HepG2 (cell line): Measurements from ENCODE around the gene DMKN. TPM values are rescaled to one million over a fixed set of nuclear protein-coding genes. Genes with fewer than 3 reads are reported as not detected.
A peak's percentile ranks its signal among the peaks of the same experiment; 100 is the strongest.

Source experiments
- ASH2L ChIP-seq: fragments of 300-600, 200-600 bp; sonication (generic); IDR thresholded peaks from 2 replicates; pipeline ENCODE4 v1.7.0; 2017; ENCODE audit warnings: low read depth, mild to moderate bottlenecking, moderate library complexity, mixed read lengths, low read length; ENCODE audit not compliant: insufficient read length
- CBX5 ChIP-seq: sonication (generic); formaldehyde crosslinking; IDR thresholded peaks from 2 replicates; pipeline ENCODE4 v1.4.0; 2020; ENCODE audit warnings: missing genetic modification reagents, borderline replicate concordance
- CEBPB ChIP-seq: IDR thresholded peaks from 2 replicates; pipeline ENCODE4 v1.6.1; 2011; ENCODE audit warnings: low read depth, low read length, improper control_type of control experiment, borderline replicate concordance
- ETV6 ChIP-seq: sonication (generic); formaldehyde crosslinking; conservative IDR thresholded peaks from 2 replicates; pipeline ENCODE4 v1.4.0; 2020; ENCODE audit warnings: missing genetic modification reagents
- FOSL1 ChIP-seq: sonication (generic); formaldehyde crosslinking; IDR thresholded peaks from 2 replicates; pipeline ENCODE4 v1.9.0; 2021; ENCODE audit warnings: missing genetic modification reagents, borderline replicate concordance
- GPN1 ChIP-seq: sonication (generic); formaldehyde crosslinking; IDR thresholded peaks from 2 replicates; pipeline ENCODE4 v1.5.1; 2020; ENCODE audit warnings: missing genetic modification reagents, borderline replicate concordance
- HCFC1 ChIP-seq: fragments of 150-350 bp; IDR thresholded peaks from 2 replicates; pipeline ENCODE4 v1.6.1; 2014; ENCODE audit warnings: low read depth, low read length
- HNRNPK ChIP-seq: fragments of 200-400 bp; formaldehyde crosslinking; IDR thresholded peaks from 2 replicates; pipeline ENCODE4 v1.6.1; 2018; ENCODE audit warnings: low read length, low read depth, moderate library complexity, mild to moderate bottlenecking; ENCODE audit not compliant: poor library complexity, severe bottlenecking
- HOXA3 ChIP-seq: sonication (generic); formaldehyde crosslinking; IDR thresholded peaks from 2 replicates; pipeline ENCODE4 v1.5.0; 2020; ENCODE audit warnings: missing genetic modification reagents
- KLF15 ChIP-seq: sonication (generic); formaldehyde crosslinking; IDR thresholded peaks from 2 replicates; pipeline ENCODE4 v1.8.1; 2023; ENCODE audit warnings: borderline replicate concordance, mild to moderate bottlenecking, inconsistent platforms, missing genetic modification reagents, mixed read lengths
- KMT2B ChIP-seq: IDR thresholded peaks from 2 replicates; pipeline ENCODE4 v1.6.1; 2016; ENCODE audit warnings: missing genetic modification reagents, missing compliant biosample characterization
- MIER2 ChIP-seq: IDR thresholded peaks from 2 replicates; pipeline ENCODE4 v1.6.1; 2016; ENCODE audit warnings: missing biosample characterization, missing genetic modification reagents
- MYNN ChIP-seq: sonication (generic); formaldehyde crosslinking; IDR thresholded peaks from 2 replicates; pipeline ENCODE4 v1.4.0; 2020; ENCODE audit warnings: mild to moderate bottlenecking, low read depth, missing genetic modification reagents
- NFIC ChIP-seq: IDR thresholded peaks from 2 replicates; pipeline ENCODE4 v1.6.1; 2012; ENCODE audit warnings: mild to moderate bottlenecking, low read length, inconsistent platforms
- PAX8 ChIP-seq: sonication (generic); formaldehyde crosslinking; IDR thresholded peaks from 2 replicates; pipeline ENCODE4 v1.8.0; 2022; ENCODE audit warnings: mild to moderate bottlenecking, missing genetic modification reagents, borderline replicate concordance
- RBM22 ChIP-seq: fragments of 200-400 bp; formaldehyde crosslinking; optimal IDR thresholded peaks from 2 replicates; pipeline ENCODE3; 2017; ENCODE audit warnings: mild to moderate bottlenecking, low read length, moderate library complexity
- RORA ChIP-seq: sonication (generic); formaldehyde crosslinking; IDR thresholded peaks from 2 replicates; pipeline ENCODE4 v1.5.0; 2020; ENCODE audit warnings: mild to moderate bottlenecking, missing genetic modification reagents, moderate library complexity
- SAP130 ChIP-seq: IDR thresholded peaks from 2 replicates; pipeline ENCODE4 v1.6.1; 2016; ENCODE audit warnings: low read depth
- SETDB1 ChIP-seq: sonication (generic); formaldehyde crosslinking; IDR thresholded peaks from 2 replicates; pipeline ENCODE4 v1.5.1; 2020; ENCODE audit warnings: missing genetic modification reagents, mild to moderate bottlenecking, borderline replicate concordance
- TBX3 ChIP-seq: fragments of 450-650 bp; IDR thresholded peaks from 2 replicates; pipeline ENCODE4 v1.6.1; 2017; ENCODE audit warnings: antibody characterized with exemption, mild to moderate bottlenecking, inconsistent platforms, borderline replicate concordance
- TCF12 ChIP-seq, 2 experiments: fragments of 450-650 bp in 1 of 2; sonication (generic) in 1 of 2; formaldehyde crosslinking in 1 of 2; IDR thresholded peaks; 2 replicates each; pipeline versions ENCODE4 v1.6.1 to v1.8.0; 2017 to 2022; ENCODE audit warnings: antibody characterized with exemption in 1 of 2, mild to moderate bottlenecking in 1 of 2, missing genetic modification reagents in 1 of 2, moderate library complexity in 1 of 2
- YY1 ChIP-seq: IDR thresholded peaks from 2 replicates; pipeline ENCODE4 v1.6.1; 2011; ENCODE audit warnings: low read length, low read depth, moderate library complexity, mild to moderate bottlenecking; ENCODE audit not compliant: insufficient read depth, insufficient replicate concordance
- ZFP1 ChIP-seq: IDR thresholded peaks from 2 replicates; pipeline ENCODE4 v1.6.1; 2016
- ZFP36L1 ChIP-seq: sonication (generic); formaldehyde crosslinking; IDR thresholded peaks from 2 replicates; pipeline ENCODE4 v1.8.0; 2022; ENCODE audit warnings: mild to moderate bottlenecking, missing genetic modification reagents, moderate library complexity
- ZNF296 ChIP-seq: sonication (generic); formaldehyde crosslinking; conservative IDR thresholded peaks from 2 replicates; pipeline ENCODE4 v1.5.0; 2020; ENCODE audit warnings: mild to moderate bottlenecking, missing genetic modification reagents
- ZNF326 ChIP-seq: sonication (generic); formaldehyde crosslinking; IDR thresholded peaks from 2 replicates; pipeline ENCODE4 v1.4.0; 2020; ENCODE audit warnings: missing genetic modification reagents, borderline replicate concordance
- ZNF335 ChIP-seq: sonication (generic); formaldehyde crosslinking; IDR thresholded peaks from 2 replicates; pipeline ENCODE4 v1.4.0; 2020; ENCODE audit warnings: missing genetic modification reagents
- ZNF367 ChIP-seq: sonication (generic); formaldehyde crosslinking; IDR thresholded peaks from 2 replicates; pipeline ENCODE4 v1.4.0; 2020; ENCODE audit warnings: missing genetic modification reagents, borderline replicate concordance
- ZSCAN9 ChIP-seq: IDR thresholded peaks from 2 replicates; pipeline ENCODE4 v1.6.1; 2016; ENCODE audit warnings: borderline replicate concordance
- polyA plus RNA-seq, 8 experiments: library from polyadenylated mRNA; depleted of rRNA in 3 of 8; stranded (reverse) in 7 of 8; unstranded in 1 of 8; fragments of >200 nt; fragmentation: Illumina TruSeq in 4 of 8; extraction: Trizol in 4 of 8; gene quantifications; 2 replicates each; pipeline versions ENCODE4 v1.2.1 to v1.2.3, GENCODE V29; 2011 to 2016; ENCODE audit warnings: low read depth in 4 of 8, missing spikeins in 1 of 8, mixed read lengths in 1 of 8; ENCODE audit not compliant: insufficient read depth in 1 of 8
- total RNA-seq, 5 experiments: library from RNA; depleted of rRNA; stranded (reverse); fragments of >200 nt; fragmentation: Illumina TruSeq; extraction: Trizol; gene quantifications; 2 replicates each; pipeline ENCODE4 v1.2.3, GENCODE V29; 2016; ENCODE audit warnings: low read depth in 1 of 5
- TF ChIP-seq, protein P1 (sequence below): sonication (generic); formaldehyde crosslinking; IDR thresholded peaks from 2 replicates; pipeline ENCODE4 v1.5.1; 2020; ENCODE audit warnings: missing genetic modification reagents, mild to moderate bottlenecking, borderline replicate concordance
- TF ChIP-seq, protein P2 (sequence below): sonication (generic); formaldehyde crosslinking; IDR thresholded peaks from 2 replicates; pipeline ENCODE4 v1.4.0; 2020; ENCODE audit warnings: missing genetic modification reagents

The DMKN gene
- total and polyA plus RNA-seq, 2 of the 13 experiments (the other 11 are each of a cell fraction or from before 2014, with no cell fraction given): 50.8 to 57.1 TPM

DNA sequence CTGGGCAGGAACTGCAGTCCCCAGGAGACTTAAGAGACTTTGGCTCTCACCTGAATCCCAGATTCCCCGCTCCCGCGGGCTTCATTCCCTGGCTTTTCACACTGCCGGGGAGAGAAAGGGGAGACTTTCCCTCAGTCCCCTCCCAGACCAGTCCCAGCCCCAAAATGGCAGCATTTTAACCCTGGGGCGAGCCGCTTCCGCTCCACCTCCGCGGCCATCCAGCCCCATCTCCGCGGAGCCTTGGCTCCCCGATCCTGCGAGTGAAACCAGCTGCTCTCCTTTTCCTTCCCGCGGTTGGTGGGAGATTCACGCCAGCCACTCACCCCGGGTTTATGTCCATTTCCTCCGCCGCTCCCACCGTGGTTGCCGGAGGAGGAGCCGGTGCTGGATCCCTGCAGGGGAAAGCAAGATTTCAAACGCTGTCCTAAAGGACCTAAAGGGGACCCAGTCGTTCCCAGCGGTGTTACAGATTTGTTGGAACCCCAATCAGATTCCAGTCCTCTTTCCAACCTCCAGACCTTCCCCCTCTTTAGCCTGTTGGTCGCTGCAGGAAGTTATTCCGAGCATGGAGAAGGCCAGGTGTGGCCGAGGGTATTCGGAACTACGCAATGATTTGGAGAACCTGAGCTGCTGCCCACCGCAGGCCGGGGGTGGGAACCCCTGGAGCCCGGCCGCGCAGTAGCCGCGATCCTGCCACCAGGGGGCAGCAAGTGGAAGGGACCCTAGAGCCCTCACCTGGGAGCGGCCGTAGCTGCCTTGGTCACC lies 3.4 kb downstream of the DMKN start (continued):
- no peak for TF ChIP-seq FOSL1 (CRISPR knock-in tag)
- TF ChIP-seq ZFP36L1 (CRISPR knock-in tag): no peak
- TF ChIP-seq NFIC: no peak
- TF ChIP-seq PAX8 (CRISPR knock-in tag): no peak
- no peak for TF ChIP-seq KLF15
- TF ChIP-seq RBM22: no peak
- peak; percentile 67 for TF ChIP-seq ASH2L
- no peak for TF ChIP-seq RORA
- TF ChIP-seq, protein P1, sequence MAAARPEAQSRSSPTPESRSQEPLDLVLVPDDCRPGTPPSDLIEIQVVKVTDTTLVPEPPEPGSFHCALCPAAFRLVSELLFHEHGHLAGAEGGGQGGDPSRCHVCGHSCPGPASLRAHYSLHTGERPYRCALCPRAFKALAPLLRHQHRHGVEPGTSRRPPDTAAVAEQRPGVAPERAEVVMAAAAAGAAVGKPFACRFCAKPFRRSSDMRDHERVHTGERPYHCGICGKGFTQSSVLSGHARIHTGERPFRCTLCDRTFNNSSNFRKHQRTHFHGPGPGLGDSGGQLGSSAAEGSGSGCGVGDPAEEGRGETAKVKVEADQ (CRISPR knock-in tag): no peak
- TF ChIP-seq HOXA3: peak; percentile 53
- no peak for TF ChIP-seq HCFC1
- no peak for TF ChIP-seq CEBPB
- no peak; the same call in 1 of the 2 replicates for TF ChIP-seq ZNF335 (CRISPR knock-in tag)
- TF ChIP-seq ZNF326 (CRISPR knock-in tag): no peak
- TF ChIP-seq ETV6 (CRISPR knock-in tag): no peak; the same call in 1 of the 2 replicates
- TF ChIP-seq TCF12 (IDR thresholded peaks at IDR 0.05): no peak
- TF ChIP-seq TCF12 (CRISPR knock-in tag; IDR thresholded peaks at IDR 0.05): no peak
- TF ChIP-seq MYNN: no peak
- no peak for TF ChIP-seq MIER2 (CRISPR knock-in tag)
- TF ChIP-seq HNRNPK: no peak
- peak; percentile 66; the same call in 1 of the 2 replicates for TF ChIP-seq CBX5
- no peak for TF ChIP-seq GPN1 (CRISPR knock-in tag)
- peak; percentile 49; the same call in 1 of the 2 replicates for TF ChIP-seq ZSCAN9 (CRISPR knock-in tag)
- TF ChIP-seq YY1: peak; percentile 78
- TF ChIP-seq, protein P2, sequence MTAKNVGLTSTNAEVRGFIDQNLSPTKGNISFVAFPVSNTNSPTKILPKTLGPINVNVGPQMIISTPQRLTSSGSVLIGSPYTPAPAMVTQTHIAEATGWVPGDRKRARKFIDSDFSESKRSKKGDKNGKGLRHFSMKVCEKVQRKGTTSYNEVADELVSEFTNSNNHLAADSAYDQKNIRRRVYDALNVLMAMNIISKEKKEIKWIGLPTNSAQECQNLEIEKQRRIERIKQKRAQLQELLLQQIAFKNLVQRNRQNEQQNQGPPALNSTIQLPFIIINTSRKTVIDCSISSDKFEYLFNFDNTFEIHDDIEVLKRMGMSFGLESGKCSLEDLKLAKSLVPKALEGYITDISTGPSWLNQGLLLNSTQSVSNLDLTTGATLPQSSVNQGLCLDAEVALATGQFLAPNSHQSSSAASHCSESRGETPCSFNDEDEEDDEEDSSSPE (CRISPR knock-in tag): no peak
- no peak for TF ChIP-seq ZNF367
- peak; percentile 73 for TF ChIP-seq SAP130 (CRISPR knock-in tag)
- TF ChIP-seq SETDB1: no peak
- TF ChIP-seq KMT2B (CRISPR knock-in tag): peak; percentile 21; the same call in 1 of the 2 replicates
- TF ChIP-seq TBX3: no peak
- no peak for TF ChIP-seq ZFP1
- no peak for TF ChIP-seq ZNF296 (CRISPR knock-in tag)
